HG03342 (cell line): Measurements from ENCODE around the gene DDX1.

ENCODE experiments used
- ATAC-seq: cut with Tn5 transposase; IDR thresholded peaks from one replicate; pipeline ENCODE4 v1.9.1; 2021; ENCODE audit warnings: mild to moderate bottlenecking, moderate library complexity; ENCODE audit not compliant: unreplicated experiment

DDX1 gene

DNA sequence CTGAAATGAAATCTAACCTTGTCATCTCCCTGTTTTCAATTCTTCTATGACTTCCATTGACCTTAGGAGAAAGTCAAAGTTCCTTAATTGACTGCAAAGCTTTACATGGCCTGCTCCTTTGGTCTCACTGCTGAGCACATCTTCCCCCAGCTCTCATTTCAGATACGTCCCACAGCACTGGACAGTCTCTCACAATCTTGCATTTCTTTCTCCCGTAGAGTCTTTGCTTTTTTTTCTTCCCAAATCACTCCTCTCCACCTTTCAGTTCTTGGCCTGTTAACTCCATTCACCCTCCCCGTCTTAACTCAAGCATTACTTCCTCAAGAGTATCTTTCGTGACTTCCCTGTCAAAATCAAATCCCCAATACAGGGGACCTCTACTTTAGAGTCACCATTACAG is 67.2 kb downstream of the DDX1 start:
- no peak for ATAC-seq

DNA sequence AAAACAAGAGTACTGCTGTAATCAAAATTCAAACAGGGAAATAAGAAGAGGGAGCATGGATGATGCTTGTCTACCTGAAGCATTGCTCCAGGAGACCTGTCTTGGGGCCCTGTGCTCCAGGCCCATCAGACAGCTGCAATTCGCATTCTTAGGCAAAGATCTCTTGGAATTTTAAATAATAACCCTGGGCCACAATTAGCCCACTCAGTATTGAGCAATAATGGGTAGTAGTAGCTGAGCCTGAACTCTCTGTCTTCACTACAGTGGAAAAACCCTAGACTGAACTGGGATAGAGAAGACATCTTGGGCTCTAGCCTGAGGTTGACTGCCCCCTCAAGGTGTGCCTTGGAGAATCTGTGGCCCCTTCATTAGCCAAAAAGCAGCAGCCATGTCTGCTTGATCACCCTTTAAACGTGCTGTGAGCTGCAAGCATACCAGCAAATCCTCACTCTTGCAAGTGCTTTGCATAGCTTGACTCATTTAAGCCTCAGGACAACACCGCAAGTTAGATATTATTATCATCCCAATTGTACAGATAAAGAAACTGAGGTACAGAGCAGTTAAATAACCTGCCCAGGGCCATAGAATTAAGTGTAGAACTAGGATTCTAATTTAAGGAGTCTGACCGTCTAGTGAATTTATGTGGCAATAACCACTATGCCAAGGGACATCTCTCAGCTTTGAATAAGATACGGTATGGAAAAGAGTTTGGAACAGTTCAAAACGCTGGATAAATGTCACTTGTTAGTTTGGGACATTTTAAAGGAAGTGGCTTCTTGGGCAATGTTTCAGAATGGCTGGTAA is 69.0 kb downstream of the DDX1 start:
- ATAC-seq = no peak

DNA sequence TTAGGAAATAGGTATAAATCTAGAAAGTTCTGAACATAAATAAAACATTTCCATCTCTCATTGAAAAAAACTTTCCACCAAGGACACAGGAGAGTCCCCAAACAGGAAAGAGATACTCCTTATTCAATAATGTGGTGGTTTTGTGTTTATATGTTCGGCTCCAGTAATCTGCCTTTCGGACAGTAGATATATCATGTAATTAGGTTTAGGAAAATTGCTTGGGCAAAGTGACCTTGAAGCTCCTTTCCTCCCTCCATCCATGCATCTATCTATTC is 69.6 kb downstream of the DDX1 start:
- no peak for ATAC-seq

DNA sequence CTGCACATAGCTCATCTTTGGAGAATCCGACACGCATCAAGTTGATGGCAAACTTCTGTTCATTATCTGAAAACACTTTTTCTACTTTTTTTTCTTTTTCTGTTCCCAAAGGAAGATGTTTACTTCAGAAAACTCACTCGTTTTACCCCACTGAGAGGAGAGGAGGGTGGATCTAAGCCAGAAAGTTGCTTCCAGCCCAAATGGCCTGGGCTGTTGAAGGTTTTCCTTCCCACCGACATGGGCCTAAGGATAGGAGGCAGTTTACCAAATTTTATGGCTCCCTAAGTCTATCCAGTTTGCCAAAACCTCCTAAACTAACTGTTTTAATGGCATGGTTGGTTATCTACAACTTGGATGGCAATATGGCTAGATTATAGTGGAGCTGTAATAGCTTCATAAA is 70.4 kb downstream of the DDX1 start:
- no peak for ATAC-seq

DNA sequence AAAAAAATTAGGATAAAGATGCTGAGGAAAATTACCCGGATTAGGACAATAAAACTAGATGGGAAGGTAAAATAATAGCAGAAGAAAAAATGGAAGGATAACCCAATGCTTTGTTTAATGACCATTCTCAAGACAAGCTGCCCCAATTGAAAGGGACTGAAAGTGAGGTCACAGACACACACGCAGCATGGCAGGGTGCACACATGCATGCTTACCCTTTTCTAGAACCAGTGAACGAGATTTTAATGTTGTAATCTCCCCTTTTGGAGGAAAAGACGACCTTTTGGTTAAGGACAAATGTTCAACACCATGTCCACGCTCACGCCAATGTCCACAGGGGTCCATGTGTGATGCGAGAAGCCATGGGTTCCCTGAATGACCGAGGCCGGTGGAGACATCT is 70.9 kb downstream of the DDX1 start:
- no peak for ATAC-seq

DNA sequence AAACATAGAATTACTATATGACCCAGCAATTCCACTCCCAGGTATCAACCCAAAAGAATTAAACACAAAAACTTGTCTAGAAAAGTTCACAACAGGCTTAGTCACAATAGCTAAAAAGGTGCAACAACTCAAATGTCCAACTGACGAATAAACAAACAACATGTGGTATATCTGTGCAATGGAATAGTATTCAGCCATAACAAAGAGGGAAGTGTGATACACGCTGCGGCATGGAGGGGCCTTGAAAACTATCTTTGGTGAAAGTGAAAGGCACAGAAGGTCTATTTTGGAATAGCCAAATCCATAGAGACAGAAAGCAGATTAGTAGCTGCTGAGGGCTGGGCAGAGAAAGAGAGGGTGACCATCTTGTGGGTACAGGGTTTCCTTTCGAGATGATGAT is 72.1 kb downstream of the DDX1 start:
- no peak for ATAC-seq

DNA sequence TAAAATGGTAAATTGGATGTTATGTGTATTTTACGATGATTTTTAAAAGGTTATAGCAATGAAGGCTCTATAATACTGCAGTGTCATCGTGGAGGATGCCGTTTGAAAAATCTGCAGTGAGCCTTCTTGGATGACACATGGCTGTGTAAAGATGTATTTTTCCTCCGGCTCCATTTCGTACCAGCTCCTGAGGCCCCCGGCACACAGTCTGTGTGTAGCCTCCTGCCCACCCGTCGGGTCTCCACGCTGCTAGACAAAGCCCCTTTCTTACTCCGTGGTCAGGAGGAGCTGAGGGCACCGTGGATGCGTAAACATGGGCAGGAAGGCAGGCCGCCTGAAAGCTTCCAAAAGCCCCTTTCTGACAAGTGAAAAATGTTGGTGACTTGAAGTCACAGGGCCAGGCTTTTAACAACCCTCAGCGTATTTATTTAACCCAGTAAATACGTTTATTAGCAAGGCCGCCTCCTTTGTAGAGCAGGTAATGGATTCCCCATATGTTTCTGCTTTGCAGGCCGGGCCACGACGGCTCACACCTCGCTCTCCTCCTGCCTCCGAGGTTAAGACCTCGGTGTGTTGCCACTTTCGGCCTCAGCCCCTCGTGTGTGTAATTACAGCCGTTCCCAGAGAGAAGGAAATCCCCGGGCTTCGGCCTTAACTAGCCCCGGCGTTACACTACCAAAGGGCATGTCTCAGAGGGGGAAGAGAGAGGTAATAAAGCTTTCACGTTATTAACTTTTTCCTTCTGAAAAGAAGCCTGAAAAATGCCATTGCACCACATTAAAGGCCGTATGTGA is 72.8 kb downstream of the DDX1 start:
- ATAC-seq = no peak

DNA sequence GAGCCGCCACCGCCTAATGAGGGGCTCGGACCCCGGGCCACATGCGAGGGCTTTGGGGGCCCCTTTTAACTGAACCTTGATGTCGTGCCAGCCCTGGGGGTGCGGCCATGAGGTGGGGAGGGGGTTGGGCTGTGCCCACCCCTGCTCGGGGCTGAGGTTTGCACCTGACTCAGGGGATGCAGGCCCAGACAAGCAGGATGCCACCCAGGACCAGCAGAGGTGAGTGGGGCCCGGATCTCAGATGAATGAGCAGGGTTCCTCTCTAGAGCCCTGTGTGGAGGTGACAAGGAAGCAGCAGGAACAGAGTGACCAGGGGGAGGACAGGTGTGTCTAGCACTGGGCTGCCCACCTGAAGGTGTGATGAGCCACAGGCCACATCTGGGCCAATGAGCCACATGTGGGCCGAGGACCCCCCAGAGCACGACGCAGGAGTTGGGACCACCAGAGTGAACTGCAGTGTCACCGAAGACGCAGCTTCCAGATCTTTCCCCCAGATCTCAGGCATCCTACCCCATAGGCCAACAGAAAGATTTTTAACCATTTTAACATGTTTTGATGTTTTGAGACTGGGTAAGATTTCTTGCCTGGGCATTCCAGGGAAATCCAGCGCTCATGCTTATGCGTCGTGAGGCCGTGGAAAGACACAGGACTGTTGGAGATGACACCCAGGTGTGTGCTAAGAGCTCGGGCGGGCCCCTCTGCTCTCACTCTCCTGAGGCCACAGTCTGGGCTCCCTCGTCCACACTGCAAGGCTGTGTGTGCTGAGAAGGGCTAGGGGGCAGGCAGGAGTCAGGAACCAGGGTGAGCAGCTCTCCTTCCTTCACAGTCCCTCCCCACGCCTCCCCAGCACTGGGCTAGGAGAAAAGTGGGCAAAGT is 73.6 kb downstream of the DDX1 start:
- no peak for ATAC-seq

DNA sequence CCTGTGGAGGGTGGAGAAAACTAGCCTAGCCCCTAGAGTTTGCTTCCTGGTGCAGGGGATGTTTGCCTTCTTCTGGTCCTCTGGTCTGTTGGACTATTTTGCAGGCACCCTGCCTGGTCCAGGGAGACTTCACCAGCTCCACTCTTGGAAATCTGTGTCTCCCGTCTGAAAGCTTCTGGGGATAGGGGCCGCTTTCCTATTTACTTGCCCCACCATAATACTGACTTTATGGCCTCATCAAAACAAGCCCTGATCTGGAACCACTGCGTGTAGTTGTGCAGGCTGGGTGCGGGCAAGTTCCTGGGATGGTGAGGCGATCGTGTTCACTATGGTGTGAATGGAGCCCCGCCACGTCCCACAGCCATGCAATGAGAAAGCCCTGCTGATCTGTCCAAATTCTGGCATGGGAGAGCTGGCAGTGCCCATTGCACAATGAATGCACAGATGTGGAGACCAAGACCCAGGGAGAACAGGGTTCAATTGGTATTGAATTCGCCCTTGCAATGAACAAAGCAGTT is 74.3 kb downstream of the DDX1 start:
- ATAC-seq = no peak

DNA sequence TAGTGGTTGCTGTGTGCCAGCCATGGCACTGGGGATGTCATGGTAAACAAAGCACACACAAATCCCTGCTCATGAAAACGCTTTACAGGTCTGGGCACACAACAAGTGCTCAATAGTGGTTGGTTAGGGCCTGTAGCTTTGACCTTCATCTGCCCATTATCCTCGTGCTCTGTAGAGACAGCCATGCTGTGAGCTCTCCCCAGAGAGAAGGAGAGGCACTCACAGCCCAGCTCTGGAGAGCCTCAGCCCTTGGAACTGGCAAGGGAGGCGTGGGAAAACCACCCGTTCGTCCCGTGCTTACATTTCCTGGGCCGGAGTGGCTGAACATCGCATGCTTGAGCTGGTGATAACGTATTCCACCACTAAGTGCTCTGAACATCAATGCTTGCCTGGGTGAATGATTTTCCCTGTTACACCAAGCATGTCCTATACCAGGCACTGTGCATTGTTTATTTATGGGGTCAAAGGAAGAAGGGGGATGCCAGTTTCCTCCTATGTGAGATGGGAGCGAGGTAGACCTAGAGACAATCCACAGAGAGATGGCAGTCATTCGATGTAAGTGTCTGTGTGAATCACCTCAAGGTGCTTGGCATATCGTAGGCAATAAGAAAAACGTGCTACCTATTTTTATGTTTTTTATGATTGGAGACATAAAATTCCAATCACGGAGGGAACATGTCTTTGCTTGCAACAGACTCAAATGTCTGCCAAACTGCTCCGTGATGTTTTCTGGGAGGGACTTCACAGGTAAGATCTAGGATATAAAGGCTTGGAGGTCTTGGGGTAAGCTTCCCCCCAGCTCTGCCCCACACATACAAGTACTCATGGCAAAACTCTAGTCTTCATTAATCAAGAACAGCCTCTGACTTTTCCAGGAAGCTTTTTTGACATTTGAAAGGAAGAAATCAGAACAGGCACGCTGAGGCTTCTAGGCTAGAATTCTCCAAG is 75.5 kb downstream of the DDX1 start:
- no peak for ATAC-seq

DNA sequence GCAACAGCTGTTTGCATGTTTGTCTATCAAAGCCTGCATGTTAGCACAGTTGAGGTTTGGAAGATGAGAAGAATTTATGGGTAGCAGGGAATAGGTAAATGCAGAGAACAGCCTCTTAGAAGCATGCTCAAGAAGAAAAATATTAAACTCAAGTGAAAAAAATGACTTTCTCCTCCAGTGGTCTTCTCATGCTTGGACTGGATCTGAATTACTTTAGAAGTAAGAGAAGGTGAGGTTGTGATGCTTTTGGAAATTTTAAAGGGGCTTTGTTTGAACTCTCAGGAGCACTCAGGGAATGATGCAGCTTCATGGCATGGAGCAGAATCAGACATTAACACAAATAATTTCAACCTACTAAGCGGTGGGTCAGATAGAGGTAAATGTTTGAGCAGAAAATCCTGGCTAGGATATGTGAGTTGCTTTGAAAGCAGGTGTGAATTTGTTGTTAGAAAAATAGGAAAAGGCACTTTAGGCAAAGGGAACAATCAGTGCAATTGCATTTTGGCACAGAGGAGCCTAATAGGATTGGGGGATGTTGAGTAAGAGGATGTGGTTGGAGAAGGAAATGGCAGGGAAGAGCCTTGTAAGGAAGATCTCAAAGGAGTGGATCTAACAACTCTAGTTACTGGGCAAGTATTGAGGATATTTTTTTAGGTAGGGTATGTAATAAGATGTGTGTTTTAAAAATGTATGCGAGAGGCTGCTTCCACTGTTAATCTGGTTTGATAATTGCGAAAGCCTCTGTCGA is 76.3 kb downstream of the DDX1 start:
- no peak for ATAC-seq

DNA sequence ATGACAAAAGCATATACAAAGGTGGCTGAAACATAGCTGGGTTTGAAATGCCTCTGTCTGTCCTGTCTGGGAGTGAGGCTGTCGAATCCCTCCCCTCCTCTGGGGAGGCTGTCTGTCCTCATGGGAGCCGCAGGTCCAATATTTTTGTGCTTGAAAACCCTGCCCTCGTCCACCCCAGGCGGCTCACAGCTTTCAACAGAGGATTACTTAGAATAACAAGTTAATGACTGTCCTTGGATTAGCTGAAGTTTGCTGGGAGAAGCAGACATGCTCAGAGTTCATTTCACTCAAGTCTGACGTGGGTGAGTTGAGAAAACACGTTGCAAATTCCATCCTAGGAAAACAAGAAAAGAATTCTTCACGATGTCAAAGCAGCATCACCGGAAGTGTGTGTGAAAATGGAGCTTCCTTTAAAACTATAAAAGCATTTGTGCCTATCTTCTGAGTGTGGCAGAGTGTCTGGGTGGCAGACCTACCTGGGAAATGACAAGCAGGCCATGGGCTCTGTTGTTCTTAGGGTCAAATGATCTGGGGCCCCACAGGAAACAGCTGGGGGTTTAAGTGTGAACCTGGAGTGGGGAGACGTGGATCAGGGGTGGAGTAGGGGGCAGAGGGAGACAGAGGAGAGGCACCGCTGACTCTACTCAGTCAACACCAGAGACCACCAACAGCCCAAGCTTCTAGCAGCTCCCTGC is 77.1 kb downstream of the DDX1 start:
- ATAC-seq = no peak

DNA sequence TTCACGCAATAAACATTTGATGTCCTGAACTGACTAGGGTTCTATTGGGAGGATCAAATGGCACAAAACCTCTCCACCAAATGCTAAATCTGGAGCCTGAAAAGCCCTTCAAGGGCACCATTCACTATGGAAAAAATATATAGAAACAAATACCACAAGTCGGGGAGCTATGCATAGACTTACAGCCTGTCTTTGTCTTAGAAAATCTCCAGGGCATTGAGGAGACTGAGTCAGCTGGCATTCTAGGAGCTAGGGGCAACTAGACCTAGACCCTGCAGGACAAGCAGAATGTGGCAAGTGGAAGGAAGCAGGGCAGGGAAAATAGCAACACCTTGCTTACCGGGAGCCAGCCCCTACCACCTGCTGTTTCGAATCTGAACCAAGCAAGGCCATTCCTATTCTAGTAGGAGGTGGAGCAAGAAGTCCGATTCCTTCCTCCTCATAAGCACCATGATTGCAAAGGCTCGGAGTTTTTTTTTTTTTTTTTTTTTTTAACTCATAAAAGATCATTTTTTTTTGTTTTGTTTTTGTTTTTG is 77.8 kb downstream of the DDX1 start:
- no peak for ATAC-seq

DNA sequence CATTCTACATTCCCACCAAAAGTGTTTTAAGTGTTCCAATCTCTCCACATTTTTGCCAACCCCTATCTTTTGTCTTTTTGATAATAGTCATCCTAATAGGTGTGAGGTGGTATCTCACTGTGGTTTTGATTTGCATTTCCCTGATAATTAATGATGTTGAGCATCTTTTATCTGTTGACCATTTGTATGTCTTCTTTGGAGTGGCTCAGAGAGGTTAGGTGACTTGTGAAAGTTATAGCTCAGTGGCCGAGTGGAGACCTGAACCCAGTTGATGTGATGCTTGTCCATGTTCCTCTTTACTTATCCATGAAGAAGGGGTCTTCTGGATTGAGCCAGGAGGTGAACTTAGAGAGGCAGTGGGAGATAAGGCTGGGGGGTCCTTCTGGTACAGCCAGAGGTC is 78.8 kb downstream of the DDX1 start:
- ATAC-seq = no peak

DNA sequence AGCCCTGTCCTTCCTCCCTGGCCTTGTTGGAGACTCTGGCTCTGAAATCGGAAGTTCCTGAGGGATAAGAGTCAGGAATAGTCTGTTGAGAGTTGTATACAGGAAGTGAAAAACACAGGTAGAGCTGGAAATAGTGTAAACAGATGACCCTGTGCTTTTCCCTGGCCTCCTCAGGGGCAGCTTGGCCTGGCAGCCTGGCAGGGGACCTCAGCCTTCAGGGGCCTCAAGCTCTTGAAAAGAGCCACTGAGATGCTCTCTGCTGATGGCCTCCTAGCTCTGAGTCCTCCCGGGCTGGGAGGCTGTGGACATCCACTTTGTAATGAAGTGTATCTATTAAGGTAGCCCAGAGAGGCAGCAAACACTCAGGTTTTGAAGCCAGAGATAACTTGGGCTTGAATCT is 79.3 kb downstream of the DDX1 start:
- ATAC-seq = no peak

DNA sequence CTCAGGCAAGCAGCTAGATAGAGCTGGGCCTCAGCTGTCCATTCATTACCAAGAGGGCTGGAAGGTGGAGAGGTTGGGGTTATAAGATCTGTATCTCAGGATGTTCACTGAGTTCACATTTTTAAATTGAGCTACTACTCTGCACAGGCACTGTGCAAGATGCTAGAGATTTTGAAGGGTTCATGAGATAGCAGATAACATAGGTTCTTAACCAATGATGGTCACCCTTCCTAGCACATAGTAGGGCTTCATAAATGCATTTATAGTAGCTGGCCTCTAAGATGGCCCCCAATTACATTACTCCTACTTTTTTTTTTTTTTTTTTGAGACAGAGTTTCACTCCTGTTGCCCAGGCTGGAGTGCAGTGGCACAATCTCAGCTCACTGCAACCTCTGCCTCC is 79.7 kb downstream of the DDX1 start:
- ATAC-seq = no peak

DNA sequence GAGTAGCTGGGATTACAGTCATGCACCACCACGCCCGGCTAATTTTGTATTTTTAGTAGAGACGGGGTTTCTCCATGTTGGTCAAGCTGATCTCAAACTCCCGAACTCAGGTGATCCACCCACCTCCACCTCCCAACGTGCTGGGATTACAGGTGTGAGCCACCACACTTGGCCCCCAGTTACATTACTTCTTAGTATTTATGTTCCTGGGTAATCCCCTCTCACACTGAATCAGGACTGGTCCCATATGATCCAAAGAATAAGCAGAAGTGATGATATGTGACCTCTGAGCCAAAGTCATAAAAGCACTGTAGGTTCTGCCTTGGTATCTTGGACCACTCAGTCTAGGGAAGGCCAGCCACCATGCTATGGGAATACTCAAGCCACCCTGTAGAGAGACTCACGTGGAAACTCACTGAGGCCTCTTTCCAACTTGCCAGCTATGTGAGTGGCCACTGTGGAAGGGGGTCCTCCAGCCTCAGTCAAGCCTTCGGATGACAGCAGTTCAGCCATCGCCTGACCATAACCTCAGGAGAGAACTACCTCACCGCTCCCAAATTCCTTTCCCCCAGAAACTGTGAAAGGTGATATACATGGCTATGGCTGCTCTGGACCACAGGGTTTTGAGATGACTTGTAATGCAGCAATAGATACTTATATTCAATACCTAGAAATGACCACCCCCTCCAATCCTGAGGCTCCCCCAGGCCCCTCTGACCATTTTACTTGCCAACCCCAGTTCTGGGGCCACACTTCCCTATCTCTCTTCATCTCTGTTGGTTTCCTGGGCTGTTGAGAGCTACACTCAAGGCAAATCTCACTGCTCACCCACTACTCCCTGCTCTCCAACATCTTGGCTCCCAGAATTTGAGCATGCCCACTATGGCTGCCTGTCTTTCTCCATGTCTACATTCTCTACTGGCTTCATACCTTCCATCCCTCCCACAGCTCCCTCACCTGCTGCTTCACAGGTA is 80.5 kb downstream of the DDX1 start:
- ATAC-seq = no peak
